RPMI7951 (cell line): Measurements from ENCODE around the gene KRT13. TPM values are rescaled to one million over a fixed set of nuclear protein-coding genes. Genes with fewer than 3 reads are reported as not detected.
A peak's percentile ranks its signal among the peaks of the same experiment; 100 is the strongest.

ENCODE experiments used
- DNase-seq: peaks from one replicate; pipeline ENCODE4 v3.0.0-alpha.2; 2012; ENCODE audit warnings: low read depth
- total RNA-seq: library from RNA; depleted of rRNA; stranded (reverse); fragments of >200 nt; shearing (Covaris generic); gene quantifications from 2 replicates; pipeline ENCODE4 v1.2.3, GENCODE V29; 2014

The KRT13 gene
- total RNA-seq, 1 experiment from 2014 or later = 0.24 TPM

- DNase-seq = no peak
Observed at GRCh38 chr17:41537990-41538389, 32.6 kb upstream of the KRT13 start.

DNA sequence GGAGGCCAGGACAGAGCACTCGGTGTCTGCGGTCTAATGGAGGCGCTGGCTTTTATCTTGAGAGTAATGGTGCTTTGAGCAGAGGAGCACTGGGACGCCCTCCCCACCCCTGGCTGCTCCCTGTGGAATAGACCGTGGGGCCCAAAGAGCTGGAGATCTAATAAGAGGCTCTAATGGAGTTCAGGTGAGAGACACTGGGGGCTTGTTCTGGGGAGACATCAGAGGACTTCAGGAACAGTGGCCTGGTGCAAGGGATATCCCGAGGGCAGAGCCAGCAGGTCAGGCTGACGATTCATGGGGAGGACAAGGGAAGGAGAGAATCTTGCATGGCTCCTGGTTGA is 32.2 kb upstream of the KRT13 start:
- no peak for DNase-seq

GRCh38 chr17:41536741-41537613 is 31.6 kb upstream of the KRT13 start:
- no peak for DNase-seq

- no peak for DNase-seq
Observed at GRCh38 chr17:41535764-41536481, 30.5 kb upstream of the KRT13 start.

- no peak for DNase-seq
Observed at GRCh38 chr17:41534899-41535546, 29.6 kb upstream of the KRT13 start.

- no peak for DNase-seq
Observed at GRCh38 chr17:41533613-41534012, 28.2 kb upstream of the KRT13 start.

- no peak for DNase-seq
Observed at GRCh38 chr17:41532947-41533570, 27.6 kb upstream of the KRT13 start.

GRCh38 chr17:41531993-41532392 is 26.6 kb upstream of the KRT13 start:
- DNase-seq = no peak

GRCh38 chr17:41530062-41531048 is 24.9 kb upstream of the KRT13 start:
- peak; percentile 97 for DNase-seq

DNA sequence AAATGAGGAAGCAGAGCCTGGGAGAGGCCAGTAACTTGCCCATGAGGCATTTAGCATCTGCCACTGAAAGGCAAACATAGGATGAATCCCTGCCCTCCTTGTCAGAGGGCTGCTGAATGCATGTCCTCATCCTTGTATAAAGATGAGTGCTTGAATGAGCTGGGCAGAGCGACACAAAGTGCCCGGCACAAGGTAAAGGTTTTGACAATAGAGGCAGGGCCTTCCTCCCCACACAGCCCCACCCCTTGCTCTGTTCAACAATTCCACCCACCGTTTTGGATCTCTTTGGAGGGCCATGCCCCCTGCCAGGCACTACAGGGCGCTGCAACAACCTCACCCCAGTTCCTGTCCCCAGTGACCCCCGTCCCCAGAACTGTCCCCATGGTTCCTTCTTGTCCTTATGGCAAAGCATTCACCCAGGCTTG is 24.1 kb upstream of the KRT13 start:
- DNase-seq = no peak

- no peak for DNase-seq
Observed at GRCh38 chr17:41528959-41529353, 23.5 kb upstream of the KRT13 start.

- peak; percentile 48 for DNase-seq
Observed at GRCh38 chr17:41527063-41528023, 21.9 kb upstream of the KRT13 start.

GRCh38 chr17:41524261-41524660 is 18.8 kb upstream of the KRT13 start:
- no peak for DNase-seq

DNA sequence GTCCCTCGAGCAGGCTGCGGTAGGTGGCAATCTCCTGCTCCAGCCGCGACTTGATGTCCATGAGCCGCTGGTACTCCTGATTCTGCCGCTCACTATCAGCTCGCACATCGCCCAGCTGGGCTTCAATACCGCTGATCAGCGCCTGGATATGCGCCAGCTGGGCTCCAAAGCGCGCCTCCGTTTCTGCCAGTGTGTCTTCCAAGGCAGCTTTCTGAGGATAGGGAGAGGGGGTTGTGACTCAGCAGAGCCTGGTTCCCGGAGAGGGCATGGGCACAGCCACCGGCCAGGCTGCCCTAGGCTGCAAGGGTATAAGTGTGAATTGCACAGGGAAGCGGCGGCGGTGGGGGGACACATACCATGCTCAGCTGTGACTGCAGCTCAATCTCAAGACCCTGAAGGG is 18.4 kb upstream of the KRT13 start:
- no peak for DNase-seq

GRCh38 chr17:41523225-41523593 is 17.8 kb upstream of the KRT13 start:
- no peak for DNase-seq

- DNase-seq = no peak
Observed at GRCh38 chr17:41522301-41523224, 17.2 kb upstream of the KRT13 start.

DNA sequence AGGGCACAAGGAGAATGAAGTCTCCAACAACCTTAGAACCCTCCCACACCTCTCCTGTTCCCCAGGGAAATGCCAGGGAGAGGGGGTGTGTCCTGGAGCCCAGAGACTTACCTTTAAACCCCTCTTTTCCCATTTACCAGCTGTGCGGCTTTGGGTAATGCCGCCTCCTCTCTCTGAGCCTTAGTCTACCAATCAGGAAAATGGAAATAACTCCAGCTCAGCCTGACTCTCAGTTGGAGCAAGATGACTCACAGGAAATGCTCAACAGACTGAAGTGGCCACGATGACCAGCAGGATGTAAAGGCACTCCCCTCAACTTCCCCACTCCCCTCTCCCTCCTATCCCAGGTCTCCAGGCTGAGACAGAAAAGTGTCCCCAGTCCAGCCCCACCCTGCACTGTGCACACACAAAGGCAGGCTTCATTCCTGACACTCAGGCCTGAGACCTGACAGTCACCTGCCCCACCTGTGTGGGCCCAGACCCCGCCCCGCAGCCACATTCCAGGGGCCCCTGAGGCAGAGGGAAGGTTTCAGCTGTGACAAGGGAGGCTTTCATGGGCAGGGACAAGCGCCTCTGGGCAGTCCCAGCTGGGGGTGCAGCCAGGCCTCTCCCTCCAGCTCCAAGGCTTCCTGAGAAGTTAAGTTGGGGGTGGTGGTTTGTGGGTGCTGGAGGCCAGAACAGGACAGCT is 16.3 kb upstream of the KRT13 start:
- peak; percentile 90 for DNase-seq
